CD4-positive, alpha-beta T cell treated with Interferon gamma for 1 hour (primary cell): ENCODE measurements around the gene PLK5.
"Not testable (repeated sequence)": the region's sequence is repeated elsewhere in the genome, so short reads cannot be mapped to it uniquely, and the experiment has no call there.

Experiments used
- DNase-seq: peaks from one replicate; pipeline ENCODE4 v3.0.0-alpha.2; 2020

PLK5 gene

DNA sequence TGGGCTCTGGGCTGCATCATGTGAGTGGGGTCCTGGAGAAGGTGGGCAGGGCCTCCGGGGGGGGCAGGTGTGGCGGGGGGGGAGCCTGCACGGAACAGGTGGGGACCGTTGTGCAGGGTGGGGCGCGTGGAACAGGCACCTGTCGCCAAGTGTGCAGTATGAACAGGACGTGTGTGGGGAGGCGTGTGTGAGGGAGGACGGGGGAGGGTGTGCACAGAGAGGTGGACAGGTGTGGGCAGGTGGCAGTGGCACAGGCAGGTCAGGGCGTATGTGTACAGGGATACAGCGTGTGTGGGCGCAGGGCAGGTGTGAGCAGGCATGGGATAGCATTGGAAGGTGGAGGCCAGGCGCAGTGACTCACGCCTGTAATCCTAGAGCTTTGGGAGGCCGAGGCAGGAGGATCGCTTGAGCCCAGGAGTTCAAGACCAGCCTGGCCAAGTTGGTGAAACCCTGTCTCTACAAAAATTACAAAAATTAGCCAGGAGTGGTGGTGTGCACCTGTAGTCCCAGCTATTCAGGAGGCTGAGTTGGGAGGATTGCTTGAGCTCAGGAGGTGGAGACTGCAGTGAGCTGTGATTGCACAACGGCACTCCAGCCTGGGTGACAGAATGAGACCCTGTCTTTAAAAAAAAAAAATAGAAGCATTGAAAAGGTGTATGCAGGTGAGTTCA lies 3.2 kb downstream of the PLK5 start:
- no peak for DNase-seq

DNA sequence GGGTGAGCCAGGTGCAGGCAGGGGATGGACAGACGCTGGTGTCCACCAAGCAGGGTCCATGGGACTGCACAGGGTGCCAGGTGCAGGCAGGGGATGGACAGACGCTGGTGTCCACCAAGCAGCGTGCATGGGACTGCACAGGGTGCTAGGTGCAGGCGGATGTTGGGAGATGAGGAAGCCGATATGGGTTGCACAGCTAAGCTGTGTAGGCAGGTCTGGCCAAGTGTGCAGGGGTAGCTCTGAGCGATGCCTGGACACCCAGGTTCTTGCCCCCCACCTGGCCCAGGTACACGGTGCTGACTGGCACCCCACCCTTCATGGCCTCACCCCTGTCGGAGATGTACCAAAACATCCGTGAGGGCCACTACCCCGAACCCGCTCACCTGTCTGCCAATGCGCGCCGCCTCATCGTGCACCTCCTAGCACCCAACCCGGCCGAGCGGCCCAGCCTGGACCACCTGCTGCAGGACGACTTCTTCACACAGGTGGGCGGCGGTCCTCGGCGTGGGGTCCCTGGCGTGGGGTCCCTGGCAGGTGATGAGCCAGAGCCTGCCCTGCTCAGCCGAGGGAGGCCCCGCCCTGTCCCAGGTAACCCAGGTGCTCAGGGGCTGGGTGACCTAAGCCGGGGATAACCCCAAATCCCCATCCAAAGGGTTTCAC lies 3.9 kb downstream of the PLK5 start:
- no peak for DNase-seq

DNA sequence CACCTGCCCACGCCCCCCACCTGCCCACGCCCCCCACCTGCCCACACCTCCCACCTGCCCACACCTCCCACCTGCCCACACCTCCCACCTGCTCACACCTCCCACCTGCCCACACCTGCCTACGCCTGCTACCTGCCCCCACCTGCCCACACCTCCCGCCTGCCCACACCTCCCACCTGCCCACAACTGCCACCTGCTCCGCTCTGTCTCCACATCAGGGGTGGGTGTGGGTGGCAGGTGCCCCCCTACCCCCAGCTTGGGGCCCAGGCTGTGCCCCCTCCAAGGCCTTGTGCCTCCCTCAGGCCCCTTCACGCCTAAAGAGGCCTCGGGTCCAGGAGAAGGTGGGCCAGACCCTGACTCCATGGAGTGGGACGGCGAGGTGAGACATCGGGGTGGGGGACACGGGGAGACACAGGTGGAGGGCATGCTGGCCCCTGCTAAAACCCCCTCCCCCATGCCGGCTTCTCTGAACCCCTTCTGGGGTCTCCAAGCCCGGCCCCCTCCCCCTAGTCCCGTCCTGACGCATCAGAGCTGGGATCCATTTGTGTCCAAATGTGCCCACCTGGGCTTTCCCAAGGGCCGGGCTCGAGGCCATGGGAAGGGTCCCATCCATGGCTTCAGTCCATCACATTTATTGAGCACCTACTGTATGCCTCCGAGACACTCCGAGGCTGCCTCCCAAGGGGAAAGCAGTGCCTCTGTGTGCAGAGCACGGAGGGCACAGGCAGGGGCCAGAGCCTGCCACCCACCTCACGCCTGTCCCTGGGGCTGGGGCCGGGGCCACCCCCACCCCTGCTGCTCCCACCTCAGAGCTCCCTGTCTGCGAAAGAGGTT lies 4.9 kb downstream of the PLK5 start:
- DNase-seq: no peak

DNA sequence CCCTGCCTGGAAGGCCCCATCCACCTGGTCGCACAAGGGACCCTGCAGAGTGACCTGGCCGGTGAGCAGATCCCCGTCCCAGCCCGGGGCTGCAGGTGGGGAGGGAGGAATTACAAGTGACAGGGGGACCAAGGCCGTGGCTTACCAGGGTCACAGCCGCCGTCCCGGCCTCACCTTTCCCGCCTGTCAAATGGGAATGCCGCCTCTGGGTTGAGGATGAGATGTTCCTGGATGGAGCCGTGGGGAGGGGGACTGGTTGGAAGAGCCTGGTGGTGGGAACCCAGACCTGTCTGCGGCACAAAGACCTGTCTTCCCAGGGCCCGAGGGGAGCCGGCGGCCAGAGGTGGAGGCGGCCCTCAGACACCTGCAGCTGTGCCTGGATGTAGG lies 5.5 kb downstream of the PLK5 start:
- DNase-seq: no peak

DNA sequence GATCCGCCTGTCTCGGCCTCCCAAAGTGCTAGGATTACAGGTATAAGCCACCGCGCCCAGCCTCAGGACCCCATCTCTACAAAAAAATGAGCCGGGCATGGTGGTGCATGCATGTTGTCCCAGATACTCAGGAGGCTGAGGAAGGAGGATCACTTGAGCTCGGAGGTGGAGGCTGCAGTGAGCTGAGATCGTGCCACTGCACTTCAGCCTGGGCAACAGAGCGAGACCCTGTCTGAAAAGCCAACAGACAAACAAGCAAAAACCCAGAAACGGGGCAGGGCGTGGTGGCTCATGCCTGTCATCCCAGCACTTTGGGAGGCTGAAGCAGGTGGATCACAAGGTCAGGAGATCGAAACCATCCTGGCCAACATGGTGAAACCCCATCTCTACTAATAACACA lies 7.0 kb downstream of the PLK5 start:
- DNase-seq: not testable (repeated sequence)

DNA sequence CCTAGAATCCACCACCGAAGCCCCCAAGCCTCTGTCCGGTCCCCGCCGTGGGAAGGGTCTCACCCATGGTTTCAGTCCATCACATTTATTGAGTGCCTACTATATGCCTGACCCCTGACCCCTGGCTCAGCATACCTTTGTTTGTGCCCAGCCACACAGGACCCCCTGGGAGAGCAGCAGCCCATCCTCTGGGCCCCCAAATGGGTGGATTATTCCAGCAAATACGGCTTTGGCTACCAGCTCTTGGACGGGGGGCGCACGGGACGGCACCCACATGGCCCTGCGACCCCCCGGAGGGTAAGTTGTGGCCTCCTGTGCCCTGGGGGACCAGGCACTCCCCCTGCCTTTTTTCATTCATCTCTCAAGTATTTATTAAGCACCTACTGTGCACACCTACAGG lies 7.7 kb downstream of the PLK5 start:
- no peak for DNase-seq

DNA sequence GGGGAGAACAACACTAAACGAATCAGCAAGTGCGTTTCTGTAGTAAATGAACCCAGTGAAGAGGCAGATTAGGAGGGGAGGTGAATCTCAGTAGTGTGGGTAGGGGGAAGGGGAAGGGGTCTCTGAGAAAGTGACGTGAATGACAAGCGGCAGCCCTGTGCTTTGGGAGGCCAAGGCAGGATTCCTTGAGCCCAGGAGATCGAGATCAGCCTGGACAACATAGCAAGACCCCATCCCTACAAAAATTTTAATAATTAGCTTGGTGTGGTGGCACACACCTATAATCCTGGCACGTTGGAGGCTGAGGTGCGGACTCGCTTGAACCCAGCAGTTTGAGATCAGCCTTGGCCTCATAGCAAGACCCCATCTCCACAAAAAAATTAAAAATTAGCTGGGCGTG lies 8.1 kb downstream of the PLK5 start:
- no peak for DNase-seq

DNA sequence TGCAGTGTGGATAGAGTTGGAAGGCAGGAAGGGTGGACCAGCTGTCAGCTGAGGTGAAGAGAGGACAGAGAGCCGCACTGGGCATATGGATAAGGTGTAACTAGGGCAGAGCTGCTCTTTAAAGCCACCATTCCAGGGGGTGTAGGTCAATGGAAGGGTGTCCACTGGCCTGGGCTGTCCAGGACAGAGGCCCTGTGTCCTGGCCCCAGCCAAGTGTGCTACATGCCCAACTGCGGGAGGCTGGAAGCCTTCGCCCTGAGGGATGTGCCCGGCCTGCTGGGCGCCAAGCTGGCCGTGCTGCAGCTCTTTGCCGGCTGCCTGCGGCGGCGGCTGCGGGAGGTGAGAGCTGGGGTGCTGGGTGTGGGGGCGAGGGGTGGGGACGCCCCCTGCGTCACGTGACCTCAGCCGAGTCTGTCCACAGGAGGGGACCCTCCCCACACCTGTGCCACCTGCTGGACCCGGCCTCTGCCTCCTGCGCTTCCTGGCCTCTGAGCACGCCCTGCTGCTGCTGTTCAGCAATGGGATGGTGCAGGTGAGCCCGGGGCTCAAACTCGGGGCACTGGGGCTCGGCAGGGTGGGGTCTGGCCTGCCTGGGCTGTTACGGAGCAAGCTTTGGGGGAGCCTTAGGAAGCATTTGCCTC lies 9.8 kb downstream of the PLK5 start:
- DNase-seq: no peak

DNA sequence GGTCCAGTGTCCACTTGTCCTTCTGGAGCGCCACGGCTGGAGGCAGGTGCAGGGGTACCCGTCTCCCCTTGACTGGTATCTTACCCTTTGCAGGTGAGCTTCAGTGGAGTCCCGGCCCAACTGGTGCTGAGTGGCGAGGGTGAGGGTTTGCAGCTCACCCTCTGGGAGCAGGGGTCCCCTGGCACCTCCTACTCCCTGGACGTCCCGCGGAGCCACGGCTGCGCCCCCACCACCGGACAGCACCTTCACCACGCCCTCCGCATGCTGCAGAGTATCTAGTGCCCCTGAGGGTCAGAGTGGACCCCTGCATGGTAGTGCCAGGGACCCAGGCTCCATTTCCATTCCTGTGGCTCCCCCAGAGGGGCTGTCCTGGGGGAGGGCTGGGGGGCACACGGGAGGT lies 11.1 kb downstream of the PLK5 start:
- DNase-seq: no peak

DNA sequence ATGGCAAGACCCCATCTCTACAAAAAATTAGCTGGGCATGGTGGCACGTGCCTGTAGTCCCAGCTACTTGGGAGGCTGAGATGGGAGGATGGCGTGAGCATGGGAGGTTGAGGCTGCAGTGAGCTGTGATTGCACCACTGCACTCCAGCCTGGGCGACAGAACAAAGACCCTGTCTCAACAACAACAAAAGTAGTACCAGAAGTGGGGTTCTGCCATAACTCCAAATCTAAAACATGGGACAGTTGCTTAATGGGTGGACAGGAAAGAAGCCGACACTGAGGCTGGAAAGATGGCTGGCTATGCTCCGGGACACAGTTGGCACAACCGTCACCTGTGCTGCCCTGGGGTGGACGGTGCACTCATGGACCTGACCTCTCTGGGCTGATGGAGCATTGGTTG lies 11.8 kb downstream of the PLK5 start:
- not testable (repeated sequence) for DNase-seq

DNA sequence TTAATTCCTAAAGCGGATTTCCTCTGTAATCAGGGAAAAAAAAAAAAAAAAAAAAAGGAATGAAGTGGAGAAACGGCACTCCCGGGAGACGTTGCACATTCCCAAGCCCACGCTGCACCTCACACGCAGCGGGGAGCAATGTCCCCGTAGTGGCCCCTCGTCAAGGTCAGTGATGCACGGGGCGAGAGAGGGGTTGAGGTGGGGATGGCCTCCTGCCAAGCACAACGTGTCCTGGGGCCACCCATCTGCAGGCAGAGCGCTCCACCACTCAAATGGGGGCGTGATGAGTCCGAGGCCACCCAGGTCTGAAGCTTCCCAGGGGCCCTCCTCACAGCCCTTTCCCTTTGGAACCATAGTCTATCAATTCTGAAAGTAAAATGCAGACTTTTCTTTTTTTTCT lies 15.1 kb downstream of the PLK5 start:
- no peak for DNase-seq

DNA sequence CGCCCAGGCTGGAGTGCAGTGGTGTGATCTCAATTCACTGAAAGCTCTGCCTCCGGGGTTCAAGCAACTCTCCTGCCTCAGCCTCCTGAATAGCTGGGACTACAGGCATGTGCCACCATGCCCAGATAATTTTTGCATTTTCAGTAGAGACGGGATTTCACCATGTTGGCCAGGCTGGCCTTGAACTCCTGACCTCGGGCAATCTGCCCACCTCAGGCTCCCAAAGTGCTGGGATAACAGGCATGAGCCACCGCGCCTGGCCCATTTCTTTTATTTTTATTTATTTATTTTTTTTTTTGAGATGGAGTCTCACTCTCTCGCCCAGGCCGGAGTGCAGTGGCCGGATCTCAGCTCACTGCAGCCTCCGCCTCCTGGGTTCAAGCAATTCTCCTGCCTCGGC lies 15.9 kb downstream of the PLK5 start:
- DNase-seq: not testable (repeated sequence)

DNA sequence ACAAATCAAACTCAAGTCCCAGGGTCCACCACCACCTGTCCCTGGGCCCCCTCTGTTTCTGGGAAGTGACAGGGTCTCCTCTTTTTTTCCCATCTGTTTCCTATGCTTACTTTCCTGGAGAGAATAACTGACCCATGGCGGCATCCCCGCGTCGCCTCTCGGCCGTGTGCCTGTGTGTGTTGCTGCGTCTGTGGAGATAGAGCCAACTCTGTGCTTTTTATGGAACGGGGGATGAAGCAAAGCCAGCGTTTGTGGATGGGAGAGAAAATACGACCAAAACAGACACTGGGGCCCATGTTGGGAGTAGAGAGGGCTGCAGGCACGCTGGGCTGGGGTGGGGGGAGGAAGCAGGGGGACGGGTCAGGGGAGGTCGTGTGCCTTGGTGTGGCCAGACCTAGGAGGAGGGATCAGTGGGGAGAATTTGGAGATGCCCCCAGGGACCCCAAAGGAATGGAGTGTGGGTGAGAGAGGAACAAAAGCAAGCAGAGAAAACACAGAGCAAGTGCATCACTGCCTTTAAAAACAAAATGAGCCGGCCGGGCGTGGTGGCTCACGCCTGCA lies 16.6 kb downstream of the PLK5 start:
- DNase-seq: no peak

DNA sequence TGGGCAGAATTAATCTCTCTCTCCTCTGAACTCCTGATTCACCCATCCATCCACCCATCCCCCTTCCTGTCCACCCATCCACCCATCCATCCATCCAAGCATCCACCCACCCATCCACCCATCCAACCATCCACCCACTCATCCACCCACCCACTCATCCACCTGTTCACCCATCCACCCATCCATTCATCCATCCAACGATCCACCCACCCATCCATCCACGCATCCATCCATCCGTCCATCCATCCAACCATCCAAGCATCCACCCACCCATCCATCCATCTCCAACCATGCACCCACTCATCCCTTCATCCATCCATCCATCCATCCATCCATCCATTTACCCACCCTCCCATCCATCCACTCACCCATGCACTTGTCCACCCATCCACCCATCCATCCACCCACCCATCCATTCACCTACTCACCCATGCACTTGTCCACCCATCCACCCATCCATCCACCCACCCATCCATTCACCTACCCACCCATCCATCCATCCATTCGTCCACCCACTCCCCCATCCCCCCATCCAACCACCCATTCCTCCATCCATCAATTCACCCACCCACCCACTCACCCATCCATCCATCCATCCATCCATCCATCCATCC lies 25.6 kb downstream of the PLK5 start:
- DNase-seq: no peak

DNA sequence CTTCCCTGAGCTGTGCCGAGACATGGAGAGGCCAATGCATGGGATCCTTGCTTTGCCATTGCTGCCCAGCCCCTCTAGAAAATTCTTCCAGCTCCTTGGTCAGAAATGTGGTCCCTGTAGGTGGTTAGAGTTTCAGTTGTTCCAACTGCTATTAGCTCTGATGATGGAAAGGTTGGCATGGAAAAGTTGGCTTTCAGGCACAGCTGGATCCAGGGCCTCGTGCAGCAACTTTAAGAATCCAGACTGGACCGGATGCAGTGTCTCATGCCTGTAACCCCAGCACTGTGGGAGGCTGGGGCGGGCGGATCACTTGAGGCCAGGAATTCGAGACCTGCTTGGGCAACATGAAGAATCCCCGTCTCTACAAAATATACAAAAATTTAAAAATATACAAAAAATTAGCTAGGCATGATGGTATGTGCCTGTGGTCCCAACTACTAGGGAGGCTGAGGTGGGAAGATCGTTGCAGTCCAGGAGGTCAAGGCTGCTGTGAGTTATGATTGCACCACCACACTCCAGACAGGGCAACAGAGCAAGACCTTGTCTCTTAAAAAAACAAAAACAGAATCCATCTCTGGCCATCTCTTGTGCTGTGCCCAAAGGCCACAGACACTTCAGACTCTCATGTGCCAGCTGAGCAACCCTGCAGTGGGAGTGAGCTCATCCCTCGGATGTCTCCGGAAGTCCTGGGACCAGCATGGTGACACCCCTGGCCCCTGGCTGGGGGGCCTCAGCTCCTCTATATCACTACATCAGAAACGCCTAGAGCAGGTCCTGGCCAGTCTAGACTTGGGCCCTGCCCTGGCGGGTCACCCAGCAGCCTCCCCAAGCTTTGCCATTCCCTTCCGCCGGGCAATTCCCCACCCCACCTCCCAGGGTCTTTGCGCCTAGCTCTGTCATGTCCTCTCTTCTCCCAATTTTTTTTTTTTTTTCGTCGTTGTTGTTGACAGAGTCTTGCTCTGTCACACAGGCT lies 27.5 kb downstream of the PLK5 start:
- no peak for DNase-seq

DNA sequence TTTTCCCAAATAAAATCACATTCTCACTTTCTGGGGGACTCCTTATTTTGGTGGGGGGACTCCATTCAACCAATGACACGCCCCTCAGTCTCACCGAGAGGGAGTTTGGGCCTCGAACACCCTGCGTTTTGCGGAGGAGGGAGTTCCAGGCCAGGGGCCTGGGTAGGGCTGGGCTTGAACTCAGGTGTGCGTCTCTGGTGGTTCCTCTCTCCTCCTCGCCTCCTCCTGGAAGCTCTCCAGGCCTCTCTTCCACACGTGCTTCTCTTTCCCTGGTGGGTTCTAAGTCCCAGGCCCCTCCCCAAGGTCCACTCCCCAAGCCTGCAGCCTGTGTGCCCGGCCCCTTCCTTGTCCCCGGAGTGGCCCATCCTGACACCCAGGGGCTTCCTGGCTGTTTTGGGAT lies 29.5 kb downstream of the PLK5 start:
- no peak for DNase-seq

DNA sequence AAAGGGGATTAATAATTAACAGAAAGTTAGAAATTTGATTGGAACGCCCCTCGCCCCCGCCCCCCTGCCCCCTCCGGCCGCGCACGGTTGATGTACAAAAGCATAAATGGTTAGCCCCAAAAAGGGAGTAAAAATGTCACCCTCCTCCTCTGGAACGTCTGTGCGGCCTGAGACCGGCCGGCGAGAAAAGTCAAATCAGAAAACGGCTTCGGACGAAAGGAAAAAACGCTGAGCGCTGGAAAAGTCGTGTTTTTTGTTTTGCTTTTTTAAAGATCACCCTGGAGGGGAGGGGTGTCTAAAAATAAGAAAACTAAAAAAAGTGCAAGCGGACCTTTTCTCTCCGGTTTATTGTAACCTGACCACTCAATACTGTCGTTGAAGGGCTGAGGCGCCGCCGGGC lies 31.1 kb downstream of the PLK5 start:
- DNase-seq: no peak

DNA sequence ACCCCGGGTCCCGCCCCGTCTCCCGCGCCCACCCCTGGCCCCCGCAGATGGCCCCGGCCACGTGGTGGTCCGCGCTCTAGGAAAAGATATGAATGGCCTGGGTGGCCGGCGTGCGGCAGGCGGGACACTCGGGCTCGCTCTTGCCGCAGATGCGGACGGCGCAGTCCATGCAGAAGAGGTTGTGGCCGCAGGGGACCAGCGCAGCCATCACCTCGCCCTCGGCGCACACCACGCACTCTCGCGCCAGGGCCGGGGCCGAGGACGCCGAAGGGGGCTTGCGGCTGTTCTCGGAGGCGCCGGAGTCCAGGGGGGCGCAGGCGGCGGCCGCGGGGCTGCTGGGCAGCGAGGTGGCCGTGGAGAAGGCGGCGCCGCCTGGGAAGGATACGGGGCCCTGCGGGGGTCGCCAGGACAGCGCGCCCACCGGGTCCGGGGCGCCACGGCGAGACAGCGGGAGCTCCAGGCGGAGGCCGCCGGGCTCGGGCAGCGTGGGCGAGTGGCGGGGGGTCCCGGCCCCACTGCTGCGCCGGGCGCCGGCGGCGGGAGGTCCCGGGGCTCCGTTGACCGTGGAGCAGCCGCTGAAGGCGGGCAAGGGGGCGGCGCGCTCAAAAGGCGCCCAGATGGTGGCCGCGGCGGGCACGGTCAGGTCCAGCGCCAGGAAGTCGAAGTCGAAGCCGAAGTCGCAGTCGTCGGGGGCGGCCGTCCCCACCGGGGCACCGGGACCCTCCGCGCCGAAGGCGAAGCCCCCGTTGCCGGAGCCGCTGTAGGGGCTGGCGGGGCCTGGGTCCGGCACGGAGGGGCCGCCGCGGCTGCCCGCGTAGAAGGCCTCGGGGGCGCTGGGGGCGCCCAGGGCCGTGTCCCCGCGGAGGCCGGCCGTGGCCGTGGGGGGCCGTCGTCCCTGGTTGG lies 31.9 kb downstream of the PLK5 start:
- DNase-seq: no peak

DNA sequence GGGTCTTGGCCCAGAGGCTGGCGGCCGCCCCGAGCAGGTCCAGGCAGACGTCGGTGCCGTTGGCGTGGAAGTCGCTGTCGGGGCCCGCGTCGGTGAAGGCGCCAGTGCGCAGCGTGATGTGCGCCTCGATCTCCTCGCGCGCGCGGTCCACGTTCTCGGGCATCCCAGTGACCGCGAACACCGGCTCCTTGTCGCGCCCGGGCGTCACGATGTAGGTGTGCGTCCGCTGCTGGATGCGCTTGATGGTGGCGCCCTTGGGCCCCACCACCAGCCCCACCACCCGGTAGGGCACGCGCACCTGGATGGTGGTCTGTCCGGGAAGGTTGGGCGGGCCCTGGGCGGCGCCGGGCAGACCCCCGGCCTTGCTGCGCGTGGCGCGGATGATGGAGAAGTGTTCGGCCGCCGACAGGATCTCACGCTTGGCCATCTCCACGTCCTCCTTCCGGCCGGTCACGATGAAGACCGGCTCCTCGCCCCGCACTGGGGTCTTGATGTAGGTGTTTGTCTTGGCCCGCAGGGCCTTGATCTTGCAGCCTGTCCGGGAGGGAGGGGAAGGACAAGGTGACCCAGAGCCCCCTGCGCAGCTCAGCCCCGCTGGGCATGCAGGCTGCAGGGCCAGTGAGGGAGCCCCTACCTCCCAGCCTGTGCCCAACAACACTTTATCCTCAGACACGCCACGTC lies 32.7 kb downstream of the PLK5 start:
- no peak for DNase-seq

DNA sequence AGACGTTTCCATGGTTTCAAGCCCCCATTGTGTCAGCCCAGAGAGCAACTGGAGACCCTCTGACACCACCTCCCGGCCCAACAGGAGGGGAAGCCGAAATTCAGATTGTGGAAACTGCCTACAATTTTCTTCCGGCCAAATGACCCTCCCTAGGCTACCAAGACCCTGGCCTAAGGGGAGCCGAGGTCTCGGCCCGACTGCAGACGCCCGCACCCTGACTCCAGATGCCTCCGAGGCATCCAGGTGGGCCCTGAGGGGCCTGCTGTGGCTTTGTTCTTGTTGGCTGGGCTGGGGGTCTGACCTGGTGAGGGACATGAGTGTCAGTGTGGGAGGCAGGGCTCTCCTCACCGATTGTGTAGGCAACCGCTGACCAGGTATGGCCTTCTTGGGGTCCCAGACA lies 34.7 kb downstream of the PLK5 start:
- no peak for DNase-seq
